Fibroblast of lung (primary cell): ENCODE results near the gene EVI5.

Source experiments
- EZH2 ChIP-seq: IDR thresholded peaks from 2 replicates; pipeline ENCODE4 v1.5.1; 2012; ENCODE audit warnings: low read length, control low read depth, mild to moderate bottlenecking; ENCODE audit errors: missing control alignments
- TF ChIP-seq, protein P1 (sequence below), 2 donors: IDR thresholded peaks in 1 of 2; conservative IDR thresholded peaks in 1 of 2; 1 replicate in 1 of 2; 2 replicates in 1 of 2; pipeline ENCODE4 v1.5.1; 2011 to 2012; ENCODE audit warnings: low read length in 2 of 2, control low read depth in 1 of 2, inconsistent platforms in 1 of 2, low read depth in 1 of 2, mild to moderate bottlenecking in 1 of 2

DNA sequence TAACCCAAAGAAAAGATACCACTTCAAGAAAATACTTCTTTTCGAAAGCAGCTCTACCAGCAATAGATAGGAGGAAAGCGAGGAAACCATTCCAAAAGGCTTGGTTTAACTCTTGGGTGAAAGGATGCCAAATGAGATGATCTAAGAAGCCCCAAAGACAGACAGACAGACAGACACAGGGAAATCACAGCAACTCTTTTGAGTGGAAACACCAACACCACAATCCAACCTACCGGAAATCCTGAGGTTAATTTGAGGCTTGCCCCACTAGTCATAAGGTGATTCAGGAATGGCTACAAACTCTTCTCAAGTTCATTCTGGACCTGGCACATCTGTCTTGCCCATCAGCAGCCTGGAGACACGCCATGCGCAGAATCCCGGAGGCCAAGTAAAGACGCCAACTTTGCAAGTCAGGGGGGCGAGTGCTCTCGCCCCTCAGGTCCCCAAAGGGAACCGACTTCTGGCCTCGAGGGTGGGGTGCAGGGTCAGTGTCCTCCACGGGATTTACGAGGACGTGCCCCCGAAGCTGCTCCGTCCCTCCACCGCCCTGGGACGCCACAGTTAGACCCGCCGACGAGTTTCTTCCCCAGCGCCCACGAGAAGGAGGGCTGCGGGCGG, 778 bp downstream of the EVI5 start:
- TF ChIP-seq, protein P1, sequence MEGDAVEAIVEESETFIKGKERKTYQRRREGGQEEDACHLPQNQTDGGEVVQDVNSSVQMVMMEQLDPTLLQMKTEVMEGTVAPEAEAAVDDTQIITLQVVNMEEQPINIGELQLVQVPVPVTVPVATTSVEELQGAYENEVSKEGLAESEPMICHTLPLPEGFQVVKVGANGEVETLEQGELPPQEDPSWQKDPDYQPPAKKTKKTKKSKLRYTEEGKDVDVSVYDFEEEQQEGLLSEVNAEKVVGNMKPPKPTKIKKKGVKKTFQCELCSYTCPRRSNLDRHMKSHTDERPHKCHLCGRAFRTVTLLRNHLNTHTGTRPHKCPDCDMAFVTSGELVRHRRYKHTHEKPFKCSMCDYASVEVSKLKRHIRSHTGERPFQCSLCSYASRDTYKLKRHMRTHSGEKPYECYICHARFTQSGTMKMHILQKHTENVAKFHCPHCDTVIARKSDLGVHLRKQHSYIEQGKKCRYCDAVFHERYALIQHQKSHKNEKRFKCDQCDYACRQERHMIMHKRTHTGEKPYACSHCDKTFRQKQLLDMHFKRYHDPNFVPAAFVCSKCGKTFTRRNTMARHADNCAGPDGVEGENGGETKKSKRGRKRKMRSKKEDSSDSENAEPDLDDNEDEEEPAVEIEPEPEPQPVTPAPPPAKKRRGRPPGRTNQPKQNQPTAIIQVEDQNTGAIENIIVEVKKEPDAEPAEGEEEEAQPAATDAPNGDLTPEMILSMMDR (conservative IDR thresholded peaks at IDR 0.05 in 1 of 2, IDR thresholded peaks at IDR 0.05 in 1 of 2; ENCODE audit: low read depth in 1 of 2, low read length in 2 of 2), result no peak
- no peak for TF ChIP-seq EZH2
